Sciatic nerve (tissue), 2 donors: ENCODE data around the gene USP35. TPM values are rescaled to one million over a fixed set of nuclear protein-coding genes. Genes with fewer than 3 reads are reported as not detected.

Experiments
- ATAC-seq: fragments of 200-7000 bp; cut with Tn5 transposase; one replicate; pipeline ENCODE4 v1.9.1; 2020; ENCODE audit warnings: mild to moderate bottlenecking, moderate library complexity
- DNase-seq: peaks from one replicate; pipeline ENCODE4 v3.0.0-alpha.2; 2020; ENCODE audit warnings: low spot score
- intact Hi-C: fragments of 100-400 bp; cut with DNase I; formaldehyde crosslinking; loops from one replicate; pipeline ENCODE4 v1.14.2; 2022
- total RNA-seq: library from RNA; stranded (reverse); fragmentation: NEBNext Ultra II Directional; extraction: Animal tissue kit (Norgen Biotek cat#: 25700); gene quantifications from one replicate; pipeline ENCODE4 v1.2.1, GENCODE V29; 2021
- donor health status: DM: no; HTN: no; CAD: no.
- donor health status: DM: no; HTN: no; CAD: no.

Gene USP35
- total RNA-seq, 1 donor from 2014 or later = 11.5 TPM

- intact Hi-C loops = no loop called here
- no peak for ATAC-seq
- DNase-seq = no peak
Measured at GRCh38 chr11:78248903-78249302, 60.2 kb downstream of the USP35 start.

- DNase-seq (no peak), ATAC-seq (no peak)
- intact Hi-C loops = no loop called here
Measured at GRCh38 chr11:78250099-78250498, 61.4 kb downstream of the USP35 start.

DNA sequence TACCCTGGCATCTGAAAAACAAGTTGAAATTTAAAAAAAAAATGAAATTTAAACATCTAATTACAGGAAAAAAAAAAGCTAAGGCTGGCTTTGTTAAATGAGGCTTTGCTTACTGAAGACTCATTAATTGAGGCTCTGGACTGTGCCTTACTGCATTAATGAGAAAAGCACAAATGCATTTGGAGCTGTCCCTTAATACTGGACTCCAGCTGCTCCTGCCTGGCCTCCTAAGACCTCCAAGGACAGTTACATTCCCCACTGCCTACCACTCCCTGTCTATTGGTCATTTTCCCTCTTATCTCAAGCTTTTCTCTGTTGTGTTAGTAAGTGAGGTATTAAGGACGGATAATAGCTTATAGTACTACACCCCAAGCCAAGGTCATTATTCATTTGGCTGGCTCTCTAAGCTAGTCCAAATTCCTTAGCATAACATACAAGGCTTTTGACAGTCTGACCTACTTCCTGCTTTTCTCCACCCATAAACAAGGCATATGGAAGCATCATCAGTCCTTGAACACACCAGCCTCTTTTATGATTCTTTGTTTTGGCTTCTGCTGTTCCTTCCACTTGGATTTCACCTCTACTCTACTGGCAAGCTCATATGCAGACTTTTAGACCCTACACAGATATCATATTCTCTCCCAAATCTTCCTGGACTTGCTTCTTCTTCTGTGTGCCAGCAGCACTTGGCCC, 62.5 kb downstream of the USP35 start:
- no peak for DNase-seq
- intact Hi-C loops = no loop called here
- ATAC-seq = peak; percentile 36

- intact Hi-C loops = no loop called here
- ATAC-seq (no peak), DNase-seq (no peak)
Measured at GRCh38 chr11:78253797-78254196, 65.1 kb downstream of the USP35 start.

GRCh38 chr11:78254268-78254667, 65.5 kb downstream of the USP35 start:
- intact Hi-C loops = no loop called here
- DNase-seq = no peak
- no peak for ATAC-seq

DNA sequence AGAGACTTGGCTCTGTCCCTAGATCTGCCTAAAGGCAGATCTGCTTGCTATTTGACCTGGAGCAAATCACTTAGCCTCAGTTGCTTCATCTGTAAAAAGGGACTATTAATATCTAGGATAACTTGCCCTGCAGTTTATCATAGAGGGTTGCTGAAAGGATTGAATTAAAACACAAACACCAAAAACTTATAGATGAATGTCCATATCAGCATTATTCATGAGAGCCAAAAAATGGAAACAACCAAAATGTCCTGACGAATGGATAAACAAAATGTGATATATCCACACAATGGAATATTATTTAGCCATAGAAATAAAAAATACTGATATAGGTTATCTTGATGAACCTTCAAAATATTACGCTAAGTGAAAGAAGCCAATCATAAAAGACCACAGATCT, 67.2 kb downstream of the USP35 start:
- intact Hi-C loops = no loop called here
- ATAC-seq = no peak

GRCh38 chr11:78256962-78257361, 68.2 kb downstream of the USP35 start:
- DNase-seq = peak; percentile 84

More for the DNA sequence above, 67.2 kb downstream of the USP35 start:
- no peak for DNase-seq

GRCh38 chr11:78257654-78258053, 68.9 kb downstream of the USP35 start:
- no peak for ATAC-seq
- DNase-seq = no peak
- intact Hi-C loops = no loop called here

More at GRCh38 chr11:78256962-78257361, 68.2 kb downstream of the USP35 start:
- intact Hi-C loops = no loop called here
- peak; percentile 95 for ATAC-seq

DNA sequence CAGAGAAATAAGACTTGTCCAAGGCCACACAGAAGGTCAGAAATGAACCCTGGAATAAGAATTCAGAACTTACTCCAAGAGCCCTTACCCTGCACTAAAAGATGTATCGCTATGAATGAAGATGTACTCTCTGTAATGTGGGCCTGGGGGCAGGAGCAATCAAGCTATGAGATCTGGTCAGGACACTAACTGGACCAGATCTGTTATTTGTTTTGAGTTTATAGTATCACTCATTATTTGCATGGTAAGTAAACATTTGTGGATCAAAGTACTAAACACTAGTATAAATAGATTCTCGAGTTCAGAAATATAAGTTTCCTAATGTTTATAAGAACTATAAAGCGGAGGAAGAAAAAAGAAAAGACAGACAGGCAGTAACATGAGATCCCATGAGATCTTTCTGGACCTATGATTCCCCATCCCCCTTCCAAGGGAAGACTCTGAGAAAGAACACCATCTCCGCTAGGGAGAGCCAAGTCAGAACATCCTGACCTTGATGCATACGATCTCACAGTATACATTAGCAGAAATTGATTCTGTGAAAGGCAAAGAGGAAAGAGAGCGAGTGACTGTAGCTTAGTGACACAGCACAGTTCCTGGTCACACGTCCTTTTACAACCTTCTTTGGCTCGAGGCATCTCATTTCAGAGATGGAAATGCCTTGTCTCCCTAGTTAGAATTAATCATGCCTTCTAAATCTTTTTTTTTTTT, 71.2 kb downstream of the USP35 start:
- DNase-seq = no peak
- intact Hi-C loops = no loop called here
- no peak for ATAC-seq

DNA sequence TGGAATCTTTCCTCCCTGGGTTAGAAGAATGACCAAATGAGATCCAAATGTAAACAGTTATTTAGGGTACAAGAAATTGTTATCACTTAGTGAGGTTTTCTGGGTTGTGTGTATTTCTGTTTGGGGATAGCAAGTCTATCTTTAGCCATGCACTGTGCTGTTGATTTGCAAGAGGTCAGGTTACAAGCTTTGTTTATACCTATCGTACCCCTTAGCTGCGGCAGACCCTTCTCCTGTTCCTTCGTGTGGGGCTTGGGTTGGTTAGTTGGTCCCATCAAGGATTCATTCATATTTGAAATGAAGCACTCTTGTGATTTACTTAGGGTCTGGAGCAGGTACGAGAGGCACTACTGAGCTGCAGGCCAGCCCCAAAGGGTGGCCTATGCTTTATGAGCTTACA, 72.6 kb downstream of the USP35 start:
- intact Hi-C loops = no loop called here
- ATAC-seq = no peak
- no peak for DNase-seq

GRCh38 chr11:78261828-78262227, 73.1 kb downstream of the USP35 start:
- no peak for ATAC-seq
- intact Hi-C loops = no loop called here
- no peak for DNase-seq

DNA sequence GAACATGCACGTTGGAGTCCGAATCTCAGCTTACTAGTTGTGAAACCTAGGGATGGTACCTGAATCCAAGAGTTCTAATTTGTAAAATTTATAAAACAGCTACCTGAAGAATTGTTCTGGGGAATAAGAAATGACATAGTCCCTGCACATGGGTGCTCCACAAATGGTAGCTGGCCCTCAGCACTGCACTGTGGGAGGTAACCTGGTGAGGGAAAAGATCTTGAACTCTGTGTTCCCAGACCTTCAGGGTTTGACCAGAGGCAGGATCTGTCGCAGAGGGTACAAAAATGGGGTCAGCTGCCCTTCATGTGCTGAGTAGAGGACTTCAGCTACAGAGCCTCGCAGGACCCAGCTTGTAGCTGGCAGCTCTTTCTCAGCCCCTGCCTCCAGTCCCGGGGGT, 73.5 kb downstream of the USP35 start:
- no peak for ATAC-seq
- DNase-seq = no peak
- intact Hi-C loops = no loop called here

DNA sequence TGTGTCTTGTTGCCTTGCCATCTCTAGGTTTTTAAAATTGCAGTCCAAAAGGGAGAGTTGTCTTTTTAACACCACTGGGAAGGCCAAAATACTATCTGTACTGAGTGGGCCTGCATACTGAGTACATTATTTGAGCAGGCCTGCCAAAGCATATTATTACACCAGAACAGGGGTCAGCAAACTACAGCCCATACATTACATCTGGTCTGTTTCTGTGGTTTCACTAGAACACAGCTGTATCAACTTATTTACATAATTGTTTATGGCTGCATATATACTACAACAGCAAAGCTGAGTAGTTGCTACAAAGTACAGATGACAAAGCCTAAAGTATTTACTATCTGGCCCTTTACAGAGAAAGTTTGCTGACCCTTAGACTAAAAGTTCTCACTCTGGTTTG, 74.0 kb downstream of the USP35 start:
- intact Hi-C loops = no loop called here
- DNase-seq (no peak), ATAC-seq (no peak)

Other genes with a start within 250 kb of the USP35 start
- 49.1 TPM for gene INTS4, start 194.3 kb upstream of the USP35 start, total RNA-seq
- 4.0 TPM for gene KCTD14, start 165.6 kb upstream of the USP35 start, total RNA-seq
- 39.4 TPM for gene THRSP, start 125.1 kb upstream of the USP35 start, total RNA-seq
- 123 TPM for gene NDUFC2, start 109.1 kb upstream of the USP35 start, total RNA-seq
- gene ALG8, start 49.3 kb upstream of the USP35 start, total RNA-seq = 30.9 TPM
- gene KCTD21, start 293 bp upstream of the USP35 start, total RNA-seq = 13.7 TPM
- 63.3 TPM for gene GAB2, start 228.9 kb downstream of the USP35 start, total RNA-seq